Heart left ventricle (tissue), 16 donors: Measurements from ENCODE around the gene METTL27. TPM values are rescaled to one million over a fixed set of nuclear protein-coding genes. Genes with fewer than 3 reads are reported as not detected.

Source experiments
- ATAC-seq, 4 donors: fragments of 200-7000 bp; cut with Tn5 transposase; one replicate each; pipeline ENCODE4 v1.9.1; 2020 to 2022; ENCODE audit warnings: moderate library complexity in 4 of 4, mild to moderate bottlenecking in 3 of 4, moderate number of reproducible peaks in 1 of 4
- DNase-seq, 5 donors: peaks; one replicate each; pipeline ENCODE4 v3.0.0-alpha.2; 2020
- H3K27ac ChIP-seq, 12 donors: fragments of 200-600 bp; sonication (generic) in 4 of 12; one replicate each; pipeline versions ENCODE4 v1.5.0 to v1.8.0; 2016 to 2022; ENCODE audit warnings: mild to moderate bottlenecking in 2 of 12
- H3K27me3 ChIP-seq, 9 donors: fragments of 200-600 bp; sonication (generic) in 2 of 9; one replicate each; pipeline versions ENCODE4 v1.5.1 to v1.8.0; 2016 to 2022; ENCODE audit warnings: mild to moderate bottlenecking in 3 of 9
- H3K36me3 ChIP-seq, 9 donors: fragments of 200-600 bp; sonication (generic) in 2 of 9; one replicate each; pipeline versions ENCODE4 v1.5.0 to v1.8.0; 2018 to 2022; ENCODE audit warnings: mild to moderate bottlenecking in 2 of 9
- H3K4me1 ChIP-seq, 12 donors: fragments of 200-600 bp; sonication (generic) in 4 of 12; one replicate each; pipeline versions ENCODE4 v1.5.0 to v1.8.0; 2016 to 2022; ENCODE audit warnings: mild to moderate bottlenecking in 3 of 12
- H3K4me3 ChIP-seq, 12 donors: fragments of 200-600 bp; sonication (generic) in 4 of 12; one replicate each; pipeline versions ENCODE4 v1.5.0 to v1.8.0; 2017 to 2022; ENCODE audit warnings: mild to moderate bottlenecking in 9 of 12, moderate library complexity in 4 of 12
- H3K9me3 ChIP-seq, 12 donors: fragments of 200-600 bp; sonication (generic) in 4 of 12; one replicate each; pipeline versions ENCODE4 v1.5.0 to v1.8.0; 2016 to 2022; ENCODE audit warnings: mild to moderate bottlenecking in 1 of 12
- CTCF ChIP-seq, 12 donors: fragments of 200-600 bp; sonication (generic) in 4 of 12; IDR thresholded peaks; one replicate each; pipeline versions ENCODE4 v1.5.0 to v1.8.0; 2018 to 2022; ENCODE audit warnings: antibody characterized with exemption in 12 of 12, mild to moderate bottlenecking in 5 of 12
- POLR2A ChIP-seq, 2 donors: fragments of 450-650 bp; IDR thresholded peaks; one replicate each; pipeline ENCODE4 v1.6.1; 2017; ENCODE audit warnings: antibody characterized with exemption in 2 of 2, mild to moderate bottlenecking in 2 of 2, moderate library complexity in 2 of 2
- WGBS, 4 donors: extraction: QIAGEN DNeasy Blood & Tissue Kit in 2 of 4; methylation state at CpG; one replicate each; pipeline versions ENCODE4 v1.1.5 to v1.1.7; 2013 to 2018; 5-methylcytosine and 5-hydroxymethylcytosine counted together
- intact Hi-C, 10 donors: fragments of 100-400 bp; cut with DNase I; formaldehyde crosslinking; loops; one replicate each; pipeline versions ENCODE4 v1.11.1 to v1.14.2; 2022
- polyA plus RNA-seq, 2 donors: library from polyadenylated mRNA; stranded (reverse); fragments of 200-250 nt; gene quantifications; one replicate each; pipeline ENCODE4 v1.2.3, GENCODE V29; 2013
- total RNA-seq, 9 donors: library from RNA; depleted of rRNA in 2 of 9; stranded (reverse); fragments of >200 nt in 2 of 9; fragmentation: NEBNext Ultra II Directional in 3 of 9; extraction: Animal tissue kit (Norgen Biotek cat#: 25700) in 3 of 9; gene quantifications; one replicate each; pipeline versions ENCODE4 v1.1.0 to v1.2.4, GENCODE V29; 2016 to 2023
- donor health status: ischemic (EF 13 %, LVEDD 7.1; RV severe dilation, severe dysfunction).
- donor health status: healthy with polysubstance abuse.
- donor health status: DM: no; HTN: yes; CAD: no.
- donor health status: DM: no; HTN: no; CAD: no.
- donor health status: ischemic (EF 25% LVEDD 6.9; RV normal size, moderate dysfunction).
- donor health status: ischemic (EF 25% LVEDD 5.7; RV mildly dilated, moderate dysfunction).
- donor health status: healthy.
- donor health status: DM: yes; HTN: yes; CAD: no.
- donor health status: ischemic (EF 35%, LVEDD 5.7; RV mildly dilated, moderate dysfunction).
- donor health status: nonischemic (EF 11% LVEDD 7.7; RV severe dilation, severe dysfunction).
- donor health status: DM: yes; HTN: yes; CAD: no.
- donor health status: PGD.
- donor health status: ischemic (EF 29% LVEDD 5.4; RV normal size, mild dysfunction).
- donor health status: nonischemic (EF 23%, LVEDD 6.1; RV moderate dilation, normal function).

The METTL27 gene
- total and polyA plus RNA-seq, 11 donors = 0.12 to 2.7 (median 0.65) TPM; not detected in 4

GRCh38 chr7:73831584-73831833 lies 10.8 kb downstream of the METTL27 start:
- H3K4me3 ChIP-seq = no peak overlapping the region
- peaks cover 0 to 10% (median 0%) of the 10 kb centered on the region in 9 donors for H3K27me3 ChIP-seq
- ATAC-seq (no peak), DNase-seq (no peak)
- H3K27ac ChIP-seq = no peak overlapping the region
- no peaks in the 10 kb centered on the region for H3K36me3 ChIP-seq
- WGBS, 4 donors = 67 to 83% (median 78%) methylated on average over 16 of the region's 16 CpGs
- TF ChIP-seq CTCF (IDR thresholded peaks at IDR 0.05) = no peak
- no peak for TF ChIP-seq POLR2A (IDR thresholded peaks at IDR 0.05)
- no peaks in the 10 kb centered on the region for H3K9me3 ChIP-seq
- intact Hi-C loops = no loop called here
- peaks cover 0 to 36% (median 6%) of the 10 kb centered on the region in 12 donors for H3K4me1 ChIP-seq

- Histone ChIP-seq H3K27me3 (peaks cover 0 to 10% (median 0%) of the 10 kb centered on the region in 9 donors), H3K4me3 (no peak within 1 kb of the TSS), H3K27ac (no peak within 1 kb of the TSS), H3K4me1 (peaks cover 0 to 42% (median 6%) of the 10 kb centered on the region in 12 donors), H3K9me3 (no peaks in the 10 kb centered on the region), H3K36me3 (no peaks in the 10 kb centered on the region)
- no peak for TF ChIP-seq CTCF (IDR thresholded peaks at IDR 0.05)
- TF ChIP-seq POLR2A (IDR thresholded peaks at IDR 0.05) = no peak
- intact Hi-C loops = no loop called here
- DNase-seq (peak in 1 of 5 donors; percentile 39), ATAC-seq (no peak)
- WGBS, 4 donors = 72 to 76% (median 73%) methylated on average over 32 to 42 of the region's 42 CpGs
These were observed 11.4 kb downstream of the METTL27 start, which contains the start of gene CLDN4 for GRCh38 chr7:73830681-73831583. Gene CLDN4 (plus strand): TSS chr7:73830996. CDS start chr7:73831202, 206 bp downstream.

- intact Hi-C loops = no loop called here
- no peak overlapping the region for H3K4me3 ChIP-seq
- DNase-seq = peak in 1 of 5 donors; percentile 51
- no peak for ATAC-seq
- H3K27me3 ChIP-seq = peaks cover 0 to 15% (median 0%) of the 10 kb centered on the region in 9 donors
- TF ChIP-seq CTCF (IDR thresholded peaks at IDR 0.05) (no peak), POLR2A (IDR thresholded peaks at IDR 0.05) (no peak)
- no peak overlapping the region for H3K27ac ChIP-seq
- H3K9me3 ChIP-seq = no peaks in the 10 kb centered on the region
- 72 to 78% (median 74%) methylated on average over 13 of the region's 13 CpGs for WGBS, 4 donors
- H3K4me1 ChIP-seq = peaks cover 0 to 46% (median 6%) of the 10 kb centered on the region in 12 donors
- H3K36me3 ChIP-seq = no peaks in the 10 kb centered on the region
These were observed 12.2 kb downstream of the METTL27 start for GRCh38 chr7:73829921-73830680.

GRCh38 chr7:73829505-73829904 lies 12.8 kb downstream of the METTL27 start:
- intact Hi-C loops = no loop called here
- ATAC-seq = no peak

More at GRCh38 chr7:73829505-73829904, 12.8 kb downstream of the METTL27 start:
- Histone ChIP-seq H3K27ac (no peak overlapping the region), H3K4me1 (peaks cover 0 to 46% (median 6%) of the 10 kb centered on the region in 12 donors), H3K9me3 (no peaks in the 10 kb centered on the region), H3K27me3 (peaks cover 0 to 21% (median 0%) of the 10 kb centered on the region in 9 donors), H3K36me3 (no peaks in the 10 kb centered on the region), H3K4me3 (no peak overlapping the region)
- DNase-seq = no peak
- WGBS, 4 donors = 39 to 52% (median 42%) methylated on average over 6 to 7 of the region's 7 CpGs
- no peak for TF ChIP-seq CTCF (IDR thresholded peaks at IDR 0.05)
- TF ChIP-seq POLR2A (IDR thresholded peaks at IDR 0.05) = no peak
